GM18867 (cell line): ENCODE measurements around the gene CCDC92B.
A peak's percentile ranks its signal among the peaks of the same experiment; 100 is the strongest.
"Not testable (repeated sequence)": the region's sequence is repeated elsewhere in the genome, so short reads cannot be mapped to it uniquely, and the experiment has no call there.

ENCODE experiments used
- ATAC-seq: cut with Tn5 transposase; IDR thresholded peaks from one replicate; pipeline ENCODE4 v1.9.1; 2021; ENCODE audit warnings: mild to moderate bottlenecking, moderate library complexity; ENCODE audit not compliant: unreplicated experiment

Gene CCDC92B

GRCh38 chr17:2749058-2749783, at the start of gene CCDC92B:
Gene CCDC92B, minus strand, starts transcription at chr17:2749652. Its CDS starts 14,507 bp downstream, at chr17:2735145.
- ATAC-seq: no peak

GRCh38 chr17:2798678-2799077, 49.2 kb upstream of the CCDC92B start:
- ATAC-seq: no peak

DNA sequence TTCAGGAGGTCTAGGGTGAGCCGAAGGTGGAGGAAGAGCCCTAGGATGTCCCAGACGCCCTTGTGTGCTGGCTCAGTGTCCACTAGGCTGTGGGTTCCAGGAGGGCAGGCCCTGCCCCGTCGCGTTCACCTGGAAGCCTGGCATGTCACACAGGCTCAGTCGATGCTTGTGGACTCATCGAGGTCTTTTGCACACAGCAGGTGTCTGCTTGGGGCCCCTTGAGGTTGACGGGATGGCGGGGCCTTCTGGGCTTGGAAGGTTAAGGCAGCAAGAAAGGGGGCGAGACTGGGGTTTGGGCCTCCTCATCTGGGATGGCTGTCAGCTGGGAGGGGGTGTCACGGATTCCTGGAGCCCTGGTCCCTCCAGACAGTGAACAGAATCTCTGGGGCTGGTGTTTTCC, 48.7 kb upstream of the CCDC92B start:
- ATAC-seq: no peak

- ATAC-seq: no peak
Observed at GRCh38 chr17:2797637-2798036, 48.2 kb upstream of the CCDC92B start.

- ATAC-seq: no peak
Observed at GRCh38 chr17:2797226-2797625, 47.8 kb upstream of the CCDC92B start.

DNA sequence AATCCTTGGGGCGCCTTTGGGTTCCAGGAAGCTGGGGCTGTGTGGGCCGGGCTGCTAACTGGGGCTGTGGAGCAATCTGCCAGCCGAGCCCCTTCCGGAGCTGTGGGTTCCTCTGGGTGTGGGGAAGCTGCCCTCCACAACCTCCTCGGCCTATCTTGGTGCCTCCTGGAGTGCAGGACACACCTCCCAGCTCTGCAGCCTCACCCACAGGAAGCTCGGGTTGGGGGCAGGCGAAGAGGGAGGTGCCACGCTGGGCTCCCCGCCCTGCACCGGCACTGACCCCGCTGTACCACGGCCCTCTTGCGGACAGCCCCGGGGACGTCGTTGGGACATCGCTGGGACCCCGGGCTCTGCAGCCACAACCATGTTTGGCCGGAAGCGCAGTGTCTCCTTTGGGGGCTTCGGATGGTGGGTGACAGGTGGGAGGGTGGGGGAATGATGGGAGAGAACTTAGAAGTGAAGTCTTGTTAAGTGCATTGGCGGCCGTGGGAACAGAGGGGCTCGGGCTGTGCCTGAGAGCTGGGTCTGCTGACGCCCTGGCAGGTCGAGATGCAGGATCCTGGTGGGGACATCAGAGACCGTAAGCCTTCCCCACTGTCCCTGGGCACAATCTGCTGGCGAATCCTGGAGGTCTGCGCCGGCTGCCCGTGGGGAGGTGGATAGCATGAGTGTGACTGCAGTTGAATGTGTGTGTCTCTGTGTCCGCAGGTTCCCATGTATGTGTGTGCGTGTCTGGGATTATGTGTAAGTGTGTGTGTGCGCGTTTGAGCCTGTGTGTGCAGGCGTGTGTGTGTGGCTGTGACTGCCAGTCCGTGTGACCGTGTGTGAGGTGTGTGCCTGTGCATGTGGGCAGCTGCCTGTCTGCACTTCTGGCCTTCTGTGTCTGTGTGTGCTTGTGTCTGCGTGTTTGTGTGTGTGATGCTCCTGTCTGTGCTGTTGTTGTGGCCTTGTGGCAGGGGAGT, 47.0 kb upstream of the CCDC92B start, which contains the start of gene RAP1GAP2:
RAP1GAP2 (plus strand) TSS at position 275 of the 962 bp plus-strand sequence; CDS start at position 365, 90 bp downstream.
- ATAC-seq: no peak

- ATAC-seq: no peak
Observed at GRCh38 chr17:2795441-2796163, 46.1 kb upstream of the CCDC92B start.

DNA sequence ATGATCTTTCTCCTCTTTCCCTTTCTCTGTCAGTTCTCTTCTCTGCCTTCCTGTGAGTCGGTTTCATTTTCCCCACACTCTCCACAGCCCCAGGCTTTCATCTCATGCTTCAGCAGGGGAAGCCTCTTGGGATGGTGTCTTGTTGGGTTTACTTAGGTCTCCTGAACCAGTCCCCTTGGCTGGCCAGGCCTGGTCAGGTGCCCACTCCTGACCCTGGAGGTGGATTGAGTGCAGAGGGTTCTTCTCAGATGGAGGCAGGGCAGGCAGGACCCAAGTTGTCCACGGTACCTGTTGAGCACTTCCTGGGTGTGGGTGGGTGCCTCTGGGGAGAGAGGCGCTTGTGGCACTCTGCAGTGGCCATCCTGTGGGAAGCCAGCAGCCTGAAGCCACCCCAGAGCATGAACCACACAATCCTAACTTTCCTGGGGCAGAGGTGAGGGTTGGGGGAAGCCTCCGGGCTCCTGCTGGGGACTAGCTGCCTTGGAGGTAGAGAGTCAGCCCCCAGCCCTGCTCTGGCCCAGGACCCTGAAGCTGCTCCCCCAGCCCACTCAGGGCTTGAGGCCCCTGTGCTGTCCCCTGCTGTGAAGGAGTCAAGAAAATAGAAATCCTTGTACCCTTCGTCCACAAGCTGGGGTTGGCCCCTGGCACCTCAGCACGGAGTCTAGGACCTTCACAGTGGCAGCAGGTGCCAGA, 44.8 kb upstream of the CCDC92B start:
- no peak for ATAC-seq

DNA sequence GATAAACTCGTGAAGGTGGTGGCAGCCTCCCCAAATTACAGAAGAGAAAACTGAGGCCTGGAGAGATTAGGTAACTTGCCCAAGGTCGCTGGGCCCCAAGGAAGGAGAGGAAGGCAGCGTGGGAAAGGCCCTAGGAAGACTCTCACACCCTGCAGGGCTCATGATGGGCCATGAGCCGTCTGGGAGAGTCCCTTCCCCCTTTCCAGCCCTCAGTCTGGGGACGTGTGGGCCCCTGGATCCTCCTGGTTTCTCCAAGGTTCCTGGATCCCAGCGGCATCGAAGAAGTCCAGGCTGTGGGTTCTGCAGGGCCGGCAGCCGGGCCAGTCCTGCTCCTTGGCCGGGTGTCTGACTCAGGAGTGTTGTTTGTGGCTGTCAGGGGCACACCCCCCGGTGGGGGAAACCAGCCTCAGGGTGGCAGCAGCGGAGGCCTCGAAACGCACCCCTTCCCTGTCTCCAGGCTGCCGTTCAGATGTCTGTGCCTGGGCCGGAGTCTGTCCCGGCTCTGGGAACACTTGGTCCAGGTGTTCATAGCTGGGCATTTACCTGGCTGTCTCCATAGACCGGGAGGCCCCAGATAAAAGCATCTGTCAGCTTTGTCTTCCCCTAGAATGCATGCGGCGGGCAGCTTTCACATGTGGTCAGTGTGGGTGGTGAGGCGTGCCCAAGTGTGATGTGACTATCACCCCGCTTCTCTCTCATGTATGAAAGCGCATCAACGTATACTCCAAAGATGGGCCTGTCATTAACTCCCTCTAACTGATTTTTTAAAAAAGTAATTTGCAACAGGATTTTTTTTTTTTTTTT, 43.1 kb upstream of the CCDC92B start:
- no peak for ATAC-seq

DNA sequence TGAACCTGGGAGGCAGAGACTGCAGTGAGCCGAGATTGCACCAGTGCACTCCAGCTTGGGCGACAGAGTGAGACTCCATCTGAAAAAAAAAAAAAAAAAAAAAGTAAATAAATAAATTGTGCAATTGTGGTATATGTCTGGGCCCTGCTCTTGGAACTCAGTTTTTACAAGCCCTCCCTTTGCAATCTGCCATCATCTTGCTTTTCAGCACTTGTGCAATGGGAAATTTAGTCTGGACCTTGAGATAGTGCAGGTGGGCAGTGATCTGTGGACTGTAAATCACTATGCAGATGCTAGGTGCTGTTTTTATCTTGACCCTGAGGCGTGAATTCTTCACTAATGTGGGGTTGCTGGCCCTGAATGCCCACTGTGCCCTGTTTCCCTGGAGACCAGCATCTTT, 40.2 kb upstream of the CCDC92B start:
- no peak for ATAC-seq

- peak; percentile 76 for ATAC-seq
Observed at GRCh38 chr17:2786176-2786881, 36.9 kb upstream of the CCDC92B start.

GRCh38 chr17:2785376-2785775, 35.9 kb upstream of the CCDC92B start:
- not testable (repeated sequence) for ATAC-seq

GRCh38 chr17:2784864-2785263, 35.4 kb upstream of the CCDC92B start:
- ATAC-seq: no peak

- no peak for ATAC-seq
Observed at GRCh38 chr17:2783310-2784030, 34.0 kb upstream of the CCDC92B start.

DNA sequence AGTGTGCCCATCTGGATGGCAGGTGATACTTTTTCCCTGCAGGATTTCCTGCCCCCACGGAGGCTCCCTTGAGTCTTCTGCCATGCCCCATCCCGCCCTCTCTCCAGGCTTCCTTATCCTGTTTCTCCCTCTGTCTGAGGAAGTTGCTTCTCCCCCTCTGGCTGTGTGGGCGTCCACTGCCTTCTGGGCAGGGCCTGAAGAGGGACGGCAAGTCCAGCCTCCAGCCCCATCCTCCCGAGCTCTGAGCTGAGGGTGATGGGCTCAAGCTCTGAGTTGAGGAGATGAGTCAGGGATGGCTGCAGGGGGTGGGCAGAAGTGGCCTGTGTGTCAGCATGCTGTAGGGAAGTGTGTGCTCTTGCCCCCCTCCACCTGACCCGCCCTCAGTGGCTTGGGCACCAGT, 32.6 kb upstream of the CCDC92B start:
- ATAC-seq: no peak

DNA sequence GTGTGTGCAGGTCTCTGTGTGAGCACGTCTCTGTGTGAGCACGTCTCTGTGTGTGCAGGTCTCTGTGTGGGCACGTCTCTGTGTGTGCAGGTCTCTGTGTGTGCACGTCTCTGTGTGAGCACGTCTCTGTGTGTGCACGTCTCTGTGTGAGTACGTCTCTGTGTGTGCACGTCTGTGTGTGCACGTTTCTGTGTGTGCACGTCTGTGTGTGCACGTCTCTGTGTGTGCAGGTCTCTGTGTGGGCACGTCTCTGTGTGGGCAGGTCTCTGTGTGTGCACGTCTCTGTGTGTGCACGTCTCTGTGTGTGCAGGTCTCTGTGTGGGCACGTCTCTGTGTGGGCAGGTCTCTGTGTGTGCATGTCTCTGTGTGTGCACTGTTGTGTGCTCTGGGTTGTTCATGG, 32.1 kb upstream of the CCDC92B start:
- ATAC-seq: not testable (repeated sequence)

GRCh38 chr17:2780931-2781454, 31.5 kb upstream of the CCDC92B start:
- no peak for ATAC-seq

DNA sequence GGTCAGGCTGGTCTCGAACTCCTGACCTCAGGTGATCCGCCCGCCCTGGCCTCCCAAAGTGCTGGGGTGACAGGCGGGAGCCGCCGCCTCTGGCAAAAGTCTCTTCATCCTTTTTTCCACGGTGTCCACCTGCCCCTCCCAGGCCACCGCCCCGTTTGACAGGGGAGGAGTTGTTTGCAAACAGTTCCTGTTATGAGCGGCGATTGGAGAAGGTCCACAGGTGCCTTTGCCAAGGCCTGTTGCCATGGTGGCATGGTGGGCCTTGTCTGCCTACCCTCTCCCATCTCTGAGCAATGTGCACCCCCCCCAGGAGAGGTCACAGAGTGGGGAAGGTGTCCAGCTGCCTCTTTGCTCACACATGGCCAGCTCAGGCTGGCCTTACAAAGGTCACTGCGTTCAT, 30.8 kb upstream of the CCDC92B start:
- no peak for ATAC-seq
